Endodermal cell (in vitro differentiated cells): ENCODE results near the gene DLGAP3. TPM values are rescaled to one million over a fixed set of nuclear protein-coding genes. Genes with fewer than 3 reads are reported as not detected.

Source experiments
- DNase-seq: peaks from one replicate; pipeline ENCODE4 v3.0.0-alpha.2; 2017
- H3K27ac ChIP-seq: 2 replicates; pipeline ENCODE4 v1.5.1; 2013; ENCODE audit warnings: mild to moderate bottlenecking, low read depth, low read length, moderate library complexity
- H3K27me3 ChIP-seq: 2 replicates; pipeline ENCODE4 v1.6.1; 2013; ENCODE audit warnings: mild to moderate bottlenecking, low read length, moderate library complexity; ENCODE audit not compliant: insufficient read depth, control insufficient read depth, poor library complexity, severe bottlenecking
- H3K36me3 ChIP-seq: 2 replicates; pipeline ENCODE4 v1.7.0; 2013; ENCODE audit warnings: mild to moderate bottlenecking, low read length, moderate library complexity; ENCODE audit not compliant: control insufficient read depth, insufficient read depth
- H3K4me1 ChIP-seq: one replicate; pipeline ENCODE4 v1.7.0; 2013; ENCODE audit warnings: low read length; ENCODE audit not compliant: control insufficient read depth, insufficient read depth
- H3K4me3 ChIP-seq: 2 replicates; pipeline ENCODE4 v1.5.1; 2013; ENCODE audit warnings: mild to moderate bottlenecking, low read length, moderate library complexity
- H3K9ac ChIP-seq: 2 replicates; pipeline ENCODE4 v1.6.1; 2013; ENCODE audit warnings: mild to moderate bottlenecking, low read length, moderate library complexity; ENCODE audit not compliant: poor library complexity, severe bottlenecking; ENCODE audit errors: extremely low read depth
- H3K9me3 ChIP-seq: 2 replicates; pipeline ENCODE4 v1.6.1; 2013; ENCODE audit warnings: mild to moderate bottlenecking, low read length, moderate library complexity; ENCODE audit not compliant: control insufficient read depth
- H3K27ac Mint-ChIP-seq: 2 replicates; pipeline ENCODE4 v1.8.0; 2020; ENCODE audit warnings: mixed read lengths
- H3K27me3 Mint-ChIP-seq: 2 replicates; pipeline ENCODE4 v1.8.0; 2021; ENCODE audit warnings: mild to moderate bottlenecking, mixed read lengths; ENCODE audit not compliant: insufficient read depth
- H3K36me3 Mint-ChIP-seq: 2 replicates; pipeline ENCODE4 v1.8.0; 2020; ENCODE audit warnings: low read depth, mixed read lengths
- H3K4me1 Mint-ChIP-seq: 2 replicates; pipeline ENCODE4 v1.8.0; 2020; ENCODE audit warnings: mixed read lengths
- H3K4me3 Mint-ChIP-seq: 2 replicates; pipeline ENCODE4 v1.8.0; 2020; ENCODE audit warnings: mild to moderate bottlenecking, moderate library complexity, mixed read lengths
- H3K9me3 Mint-ChIP-seq: 2 replicates; pipeline ENCODE4 v1.8.0; 2020; ENCODE audit warnings: mild to moderate bottlenecking, mixed read lengths
- WGBS, 2 experiments: methylation state at CpG; one replicate each; pipeline versions ENCODE4 v1.1.5 to v1.1.7; 2013; ENCODE audit warnings: missing lambda C conversion rate in 2 of 2, mixed read lengths in 1 of 2; ENCODE audit not compliant: insufficient coverage in 1 of 2, insufficient read length in 1 of 2; 5-methylcytosine and 5-hydroxymethylcytosine counted together
- total RNA-seq, 2 donors: library from RNA; stranded (reverse); fragmentation: NEBNext Ultra II Directional in 1 of 2; extraction: Animal tissue kit (Norgen Biotek cat#: 25700) in 1 of 2; gene quantifications; 2 replicates in 1 of 2; 3 replicates in 1 of 2; pipeline ENCODE4 v1.2.1, GENCODE V29; 2021
- TF ChIP-seq, protein P1 (sequence below): fragments of 200-600 bp; sonication (generic); conservative IDR thresholded peaks from 2 replicates; pipeline ENCODE4 v1.5.0; 2021; ENCODE audit warnings: antibody characterized with exemption, mild to moderate bottlenecking

The DLGAP3 gene
- total RNA-seq, 2 donors from 2014 or later, result 4.4 to 4.6 TPM

DNA sequence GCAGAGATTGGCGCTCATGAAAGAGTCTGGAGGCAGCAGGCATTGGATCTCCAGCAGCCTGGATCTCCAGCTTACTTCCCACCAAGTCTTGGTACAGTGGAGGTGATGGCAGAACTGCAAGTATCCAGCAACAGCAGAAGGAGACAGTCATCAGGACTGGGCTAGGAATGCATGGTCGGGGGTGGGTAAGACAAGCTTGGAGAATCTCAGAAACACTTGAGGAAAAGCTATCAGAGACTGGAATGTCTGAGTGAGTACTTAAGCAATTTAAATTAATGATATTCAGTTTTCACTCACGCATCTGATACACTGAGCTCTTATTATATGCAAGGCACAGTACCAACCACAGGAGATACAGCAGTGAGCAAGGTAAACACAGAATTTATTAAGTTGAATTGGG lies 45.9 kb upstream of the DLGAP3 start:
- no peak overlapping the region for H3K27ac Mint-ChIP-seq
- peaks cover 8% of the 10 kb centered on the region for H3K4me1 Mint-ChIP-seq
- WGBS, 2 experiments, result 83 to 94% methylated on average over 1 to 2 of the region's 3 CpGs

DNA sequence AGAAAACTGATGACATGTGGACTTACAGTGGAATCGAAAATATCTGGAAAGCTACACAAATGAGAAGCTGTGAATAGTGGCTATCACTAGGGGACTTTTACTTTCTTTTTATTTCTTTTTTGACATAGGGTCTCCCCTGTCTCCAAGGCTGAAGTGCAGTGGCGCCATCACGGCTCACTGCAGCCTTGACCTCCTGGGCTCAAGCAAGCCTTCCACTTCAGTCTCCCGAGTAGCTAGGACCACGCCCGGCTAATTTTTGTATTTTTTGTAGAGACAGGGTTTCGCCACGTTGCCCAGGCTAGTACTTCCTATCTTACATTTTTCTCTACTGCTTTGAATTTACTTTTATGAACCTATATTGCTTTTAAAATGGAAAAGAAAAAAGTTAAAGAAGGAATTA lies 45.2 kb upstream of the DLGAP3 start:
- H3K4me1 ChIP-seq, result no peaks in the 10 kb centered on the region
- H3K27me3 ChIP-seq, result no peaks in the 10 kb centered on the region
- no peaks in the 10 kb centered on the region for H3K9me3 ChIP-seq
- peaks cover under 1% of the 10 kb centered on the region for H3K9me3 Mint-ChIP-seq
- TF ChIP-seq, protein P1, sequence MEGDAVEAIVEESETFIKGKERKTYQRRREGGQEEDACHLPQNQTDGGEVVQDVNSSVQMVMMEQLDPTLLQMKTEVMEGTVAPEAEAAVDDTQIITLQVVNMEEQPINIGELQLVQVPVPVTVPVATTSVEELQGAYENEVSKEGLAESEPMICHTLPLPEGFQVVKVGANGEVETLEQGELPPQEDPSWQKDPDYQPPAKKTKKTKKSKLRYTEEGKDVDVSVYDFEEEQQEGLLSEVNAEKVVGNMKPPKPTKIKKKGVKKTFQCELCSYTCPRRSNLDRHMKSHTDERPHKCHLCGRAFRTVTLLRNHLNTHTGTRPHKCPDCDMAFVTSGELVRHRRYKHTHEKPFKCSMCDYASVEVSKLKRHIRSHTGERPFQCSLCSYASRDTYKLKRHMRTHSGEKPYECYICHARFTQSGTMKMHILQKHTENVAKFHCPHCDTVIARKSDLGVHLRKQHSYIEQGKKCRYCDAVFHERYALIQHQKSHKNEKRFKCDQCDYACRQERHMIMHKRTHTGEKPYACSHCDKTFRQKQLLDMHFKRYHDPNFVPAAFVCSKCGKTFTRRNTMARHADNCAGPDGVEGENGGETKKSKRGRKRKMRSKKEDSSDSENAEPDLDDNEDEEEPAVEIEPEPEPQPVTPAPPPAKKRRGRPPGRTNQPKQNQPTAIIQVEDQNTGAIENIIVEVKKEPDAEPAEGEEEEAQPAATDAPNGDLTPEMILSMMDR, result no peak
- peaks cover 12% of the 10 kb centered on the region for H3K27me3 Mint-ChIP-seq
- peaks cover 8% of the 10 kb centered on the region for H3K4me1 Mint-ChIP-seq
- WGBS, 2 experiments, result 88 to 92% methylated on average over 3 to 8 of the region's 8 CpGs
- no peak overlapping the region for H3K27ac Mint-ChIP-seq
- no peak overlapping the region for H3K9ac ChIP-seq
- H3K4me3 Mint-ChIP-seq, result no peak overlapping the region
- no peak overlapping the region for H3K4me3 ChIP-seq
- peaks cover 2% of the 10 kb centered on the region for H3K36me3 Mint-ChIP-seq
- no peak overlapping the region for H3K27ac ChIP-seq
- no peaks in the 10 kb centered on the region for H3K36me3 ChIP-seq
- DNase-seq, result no peak

More for the DNA sequence above, 45.9 kb upstream of the DLGAP3 start:
- Histone ChIP-seq H3K4me1 (no peaks in the 10 kb centered on the region), H3K4me3 (no peak overlapping the region), H3K9ac (no peak overlapping the region), H3K27me3 (no peaks in the 10 kb centered on the region), H3K27ac (no peak overlapping the region), H3K36me3 (no peaks in the 10 kb centered on the region), H3K9me3 (no peaks in the 10 kb centered on the region)
- Mint-ChIP-seq H3K36me3 (peaks cover 2% of the 10 kb centered on the region), H3K27me3 (peaks cover 12% of the 10 kb centered on the region), H3K4me3 (no peak overlapping the region), H3K9me3 (no peaks in the 10 kb centered on the region)
- DNase-seq, result no peak
- TF ChIP-seq, protein P1, result no peak

GRCh38 chr1:34973326-34973725 lies 43.9 kb upstream of the DLGAP3 start:
- Histone ChIP-seq H3K9ac (no peak overlapping the region), H3K36me3 (no peaks in the 10 kb centered on the region), H3K9me3 (peaks cover 6% of the 10 kb centered on the region), H3K27me3 (no peaks in the 10 kb centered on the region), H3K4me3 (no peak overlapping the region), H3K27ac (no peak overlapping the region), H3K4me1 (no peaks in the 10 kb centered on the region)
- peaks cover 8% of the 10 kb centered on the region for H3K4me1 Mint-ChIP-seq
- peaks cover 15% of the 10 kb centered on the region for H3K27me3 Mint-ChIP-seq
- 95 to 100% methylated on average over 2 to 3 of the region's 3 CpGs for WGBS, 2 experiments
- H3K27ac Mint-ChIP-seq, result no peak overlapping the region
- H3K4me3 Mint-ChIP-seq, result no peak overlapping the region
- peaks cover 11% of the 10 kb centered on the region for H3K9me3 Mint-ChIP-seq
- no peak for DNase-seq
- TF ChIP-seq, protein P1, result no peak
- H3K36me3 Mint-ChIP-seq, result peaks cover 2% of the 10 kb centered on the region
